DMS79 treated with DMSO at 0.1 percent for 48 hours (cell line): Measurements from ENCODE around the gene OR52L1.

Experiments
- DNase-seq: peaks from one replicate; lab custom pipeline; 2025; lab: John Stamatoyannopoulos, UW

The OR52L1 gene

DNA sequence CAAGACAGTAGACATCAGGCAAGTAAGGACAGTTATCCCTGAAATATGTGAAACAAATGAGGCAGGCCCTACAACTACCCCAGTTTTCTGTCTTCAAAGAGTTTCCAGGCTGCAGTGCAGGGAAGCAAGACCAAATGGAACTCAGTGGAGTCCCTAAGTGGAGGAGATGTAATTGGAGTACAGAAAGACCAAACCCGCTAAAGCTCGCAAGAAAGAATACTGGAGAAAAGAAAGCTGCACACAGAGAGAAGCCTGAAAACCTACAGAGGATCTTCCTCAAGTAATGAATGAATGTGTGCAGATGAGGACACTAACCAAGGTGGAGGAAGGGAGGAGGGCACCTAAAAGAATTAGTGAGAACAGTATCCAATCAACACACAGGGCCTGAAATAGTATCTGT lies 46.0 kb downstream of the OR52L1 start:
- no peak for DNase-seq

DNA sequence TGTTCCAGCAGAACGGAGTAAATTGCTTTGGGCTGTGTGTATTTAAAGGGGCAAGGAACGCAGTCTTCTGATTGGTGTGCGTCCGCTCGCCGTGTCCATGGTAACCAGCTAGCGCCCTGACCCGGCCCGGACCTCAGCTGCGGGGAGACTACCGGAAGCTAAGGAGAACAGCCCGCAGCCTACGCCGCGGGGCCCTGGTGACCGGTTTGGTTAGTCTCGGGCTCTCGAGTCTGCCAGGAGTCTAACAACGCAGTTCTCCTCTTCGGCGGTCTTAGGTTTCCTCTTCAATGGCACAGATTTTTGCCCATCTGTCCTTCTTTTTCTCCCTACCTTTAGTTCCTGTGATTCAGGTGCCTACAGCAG lies 48.2 kb downstream of the OR52L1 start:
- no peak for DNase-seq

DNA sequence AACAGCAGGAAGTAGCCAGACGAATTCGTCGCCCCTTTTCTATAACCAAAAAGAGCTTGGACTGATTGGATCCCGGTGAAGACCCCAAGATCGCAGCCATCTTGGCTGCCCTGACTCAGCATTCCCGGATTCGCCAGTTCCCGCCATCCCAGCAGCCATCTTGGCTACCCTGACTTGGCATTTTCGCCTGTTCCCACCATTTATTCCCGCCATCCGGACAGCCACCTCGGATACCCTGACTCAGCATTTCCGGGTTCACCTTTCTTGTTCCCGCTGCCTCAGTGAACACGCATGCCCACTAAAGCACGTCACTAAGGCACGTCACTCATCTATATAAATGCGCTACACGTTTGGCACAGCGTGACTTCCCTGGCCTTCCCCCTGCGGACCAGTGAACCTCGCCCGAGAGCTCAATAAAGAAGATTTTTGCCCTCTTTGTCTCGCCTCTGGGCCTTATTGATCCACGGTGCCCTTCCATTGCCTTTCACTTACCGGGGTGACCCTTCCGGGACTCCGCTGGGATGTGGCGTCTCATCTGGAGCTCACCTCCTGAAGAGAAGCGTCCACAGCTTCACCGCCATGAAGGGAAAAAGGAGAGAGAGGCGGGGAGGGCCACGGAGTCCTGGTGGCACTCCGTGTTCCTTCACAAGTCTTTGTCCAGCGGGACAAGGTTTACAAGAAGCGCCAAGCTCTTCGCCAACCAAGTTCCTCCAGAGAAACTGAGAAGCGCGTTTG lies 48.8 kb downstream of the OR52L1 start:
- no peak for DNase-seq
